ENCODE data around the gene ECI1.

Gene ECI1

GRCh38 chr16:2194852-2195321 lies 56.5 kb downstream of the ECI1 start:
- H3K27ac ChIP-seq (ENCODE audit: low read depth, low read length), result no peak overlapping the region

GRCh38 chr16:2194166-2194834 lies 57.1 kb downstream of the ECI1 start:
- Histone ChIP-seq H3K9me3 (ENCODE audit: control insufficient read depth, insufficient read depth, low read length) (no peaks in the 10 kb centered on the region), H4K20me1 (ENCODE audit: control insufficient read depth, insufficient read depth, low read depth, low read length) (peaks cover 5% of the 10 kb centered on the region; the same call in 1 of the 2 replicates), H3K27ac (ENCODE audit: low read depth, low read length) (no peak overlapping the region), H3K36me3 (ENCODE audit: control insufficient read depth, low read length) (no peaks in the 10 kb centered on the region), H3K79me2 (ENCODE audit: control insufficient read depth, low read length) (no peaks in the 10 kb centered on the region), H3K27me3 (ENCODE audit: control insufficient read depth, low read length) (peaks cover 53% of the 10 kb centered on the region), H3K4me3 (ENCODE audit: low read length) (no peak overlapping the region), H3F3A (ENCODE audit: control insufficient read depth, insufficient read depth) (no peaks in the 10 kb centered on the region), H3K4me1 (ENCODE audit: control insufficient read depth, low read length) (peaks cover 10% of the 10 kb centered on the region), H3K4me2 (ENCODE audit: low read length) (no peak overlapping the region), H3K9me2 (replicated peaks; ENCODE audit: control insufficient read depth, low read length) (no peaks in the 10 kb centered on the region)
- TF ChIP-seq CTCF (IDR thresholded peaks at IDR 0.05; ENCODE audit: low read depth, low read length, poor library complexity, severe bottlenecking), result no peak
- no peak for TF ChIP-seq EZH2phosphoT487 (IDR thresholded peaks at IDR 0.05; ENCODE audit: borderline replicate concordance, low read length)

More at GRCh38 chr16:2194852-2195321, 56.5 kb downstream of the ECI1 start:
- Histone ChIP-seq H3K4me3 (ENCODE audit: low read length) (no peak overlapping the region), H3K9me2 (replicated peaks; ENCODE audit: control insufficient read depth, low read length) (no peaks in the 10 kb centered on the region), H3K27me3 (ENCODE audit: control insufficient read depth, low read length) (peaks cover 57% of the 10 kb centered on the region), H3K4me1 (ENCODE audit: control insufficient read depth, low read length) (peaks cover 10% of the 10 kb centered on the region), H3K9me3 (ENCODE audit: control insufficient read depth, insufficient read depth, low read length) (no peaks in the 10 kb centered on the region), H3F3A (ENCODE audit: control insufficient read depth, insufficient read depth) (no peaks in the 10 kb centered on the region), H3K4me2 (ENCODE audit: low read length) (peak overlapping the region; percentile 33), H4K20me1 (ENCODE audit: control insufficient read depth, insufficient read depth, low read depth, low read length) (peaks cover 5% of the 10 kb centered on the region; the same call in 1 of the 2 replicates), H3K79me2 (ENCODE audit: control insufficient read depth, low read length) (no peaks in the 10 kb centered on the region), H3K36me3 (ENCODE audit: control insufficient read depth, low read length) (no peaks in the 10 kb centered on the region)
- TF ChIP-seq CTCF (IDR thresholded peaks at IDR 0.05; ENCODE audit: low read depth, low read length, poor library complexity, severe bottlenecking), result peak; percentile 56
- no peak; the same call in 1 of the 2 replicates for TF ChIP-seq EZH2phosphoT487 (IDR thresholded peaks at IDR 0.05; ENCODE audit: borderline replicate concordance, low read length)

GRCh38 chr16:2191446-2191706 lies 60.0 kb downstream of the ECI1 start:
- H3K9me2 ChIP-seq (replicated peaks; ENCODE audit: control insufficient read depth, low read length), result no peaks in the 10 kb centered on the region
- H3K79me2 ChIP-seq (ENCODE audit: control insufficient read depth, low read length), result no peaks in the 10 kb centered on the region
- H3K27ac ChIP-seq (ENCODE audit: low read depth, low read length), result no peak overlapping the region
- no peaks in the 10 kb centered on the region for H3F3A ChIP-seq (ENCODE audit: control insufficient read depth, insufficient read depth)
- H3K4me1 ChIP-seq (ENCODE audit: control insufficient read depth, low read length), result peaks cover 10% of the 10 kb centered on the region
- no peak for TF ChIP-seq EZH2phosphoT487 (IDR thresholded peaks at IDR 0.05; ENCODE audit: borderline replicate concordance, low read length)
- no peak overlapping the region for H3K4me2 ChIP-seq (ENCODE audit: low read length)
- H3K27me3 ChIP-seq (ENCODE audit: control insufficient read depth, low read length), result peaks cover 30% of the 10 kb centered on the region
- H4K20me1 ChIP-seq (ENCODE audit: control insufficient read depth, insufficient read depth, low read depth, low read length), result peaks cover 5% of the 10 kb centered on the region; the same call in 1 of the 2 replicates
- no peaks in the 10 kb centered on the region for H3K9me3 ChIP-seq (ENCODE audit: control insufficient read depth, insufficient read depth, low read length)
- H3K4me3 ChIP-seq (ENCODE audit: low read length), result no peak overlapping the region
- no peaks in the 10 kb centered on the region for H3K36me3 ChIP-seq (ENCODE audit: control insufficient read depth, low read length)

- no peak for TF ChIP-seq EZH2phosphoT487 (IDR thresholded peaks at IDR 0.05; ENCODE audit: borderline replicate concordance, low read length)
- H3K36me3 ChIP-seq (ENCODE audit: control insufficient read depth, low read length), result no peaks in the 10 kb centered on the region
- no peaks in the 10 kb centered on the region for H3K9me2 ChIP-seq (replicated peaks; ENCODE audit: control insufficient read depth, low read length)
- peaks cover 27% of the 10 kb centered on the region for H3K27me3 ChIP-seq (ENCODE audit: control insufficient read depth, low read length)
- peaks cover 5% of the 10 kb centered on the region; the same call in 1 of the 2 replicates for H4K20me1 ChIP-seq (ENCODE audit: control insufficient read depth, insufficient read depth, low read depth, low read length)
- H3K4me1 ChIP-seq (ENCODE audit: control insufficient read depth, low read length), result peaks cover 9% of the 10 kb centered on the region
- no peak overlapping the region for H3K27ac ChIP-seq (ENCODE audit: low read depth, low read length)
- H3K79me2 ChIP-seq (ENCODE audit: control insufficient read depth, low read length), result no peaks in the 10 kb centered on the region
- no peak overlapping the region for H3K4me2 ChIP-seq (ENCODE audit: low read length)
- no peaks in the 10 kb centered on the region for H3F3A ChIP-seq (ENCODE audit: control insufficient read depth, insufficient read depth)
- no peaks in the 10 kb centered on the region for H3K9me3 ChIP-seq (ENCODE audit: control insufficient read depth, insufficient read depth, low read length)
- H3K4me3 ChIP-seq (ENCODE audit: low read length), result no peak overlapping the region
Observed at GRCh38 chr16:2190659-2191445, 60.5 kb downstream of the ECI1 start.

All from DOHH2 (cell line).